ENCODE measurements around the gene KAZN.

DNA sequence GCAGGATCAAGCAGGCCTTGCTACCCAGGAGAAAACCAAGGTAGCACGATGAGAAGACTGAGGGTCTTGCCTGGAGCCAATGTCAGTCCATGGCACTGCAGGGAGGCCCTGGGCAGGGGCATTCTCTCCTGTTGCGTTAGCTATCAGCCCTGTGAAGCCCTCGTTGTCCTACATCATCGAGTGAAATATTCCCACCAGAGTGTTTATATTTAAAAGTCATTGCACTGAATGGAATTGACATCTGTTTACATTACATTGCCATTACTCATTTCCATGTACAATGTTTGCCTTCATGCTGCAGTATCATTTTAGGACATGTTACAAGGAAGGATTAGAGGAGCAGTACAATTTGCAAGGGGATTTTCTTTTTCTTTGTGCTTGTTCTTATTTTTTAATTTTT is 243.9 kb downstream of the KAZN start:
- TF ChIP-seq, protein P1, sequence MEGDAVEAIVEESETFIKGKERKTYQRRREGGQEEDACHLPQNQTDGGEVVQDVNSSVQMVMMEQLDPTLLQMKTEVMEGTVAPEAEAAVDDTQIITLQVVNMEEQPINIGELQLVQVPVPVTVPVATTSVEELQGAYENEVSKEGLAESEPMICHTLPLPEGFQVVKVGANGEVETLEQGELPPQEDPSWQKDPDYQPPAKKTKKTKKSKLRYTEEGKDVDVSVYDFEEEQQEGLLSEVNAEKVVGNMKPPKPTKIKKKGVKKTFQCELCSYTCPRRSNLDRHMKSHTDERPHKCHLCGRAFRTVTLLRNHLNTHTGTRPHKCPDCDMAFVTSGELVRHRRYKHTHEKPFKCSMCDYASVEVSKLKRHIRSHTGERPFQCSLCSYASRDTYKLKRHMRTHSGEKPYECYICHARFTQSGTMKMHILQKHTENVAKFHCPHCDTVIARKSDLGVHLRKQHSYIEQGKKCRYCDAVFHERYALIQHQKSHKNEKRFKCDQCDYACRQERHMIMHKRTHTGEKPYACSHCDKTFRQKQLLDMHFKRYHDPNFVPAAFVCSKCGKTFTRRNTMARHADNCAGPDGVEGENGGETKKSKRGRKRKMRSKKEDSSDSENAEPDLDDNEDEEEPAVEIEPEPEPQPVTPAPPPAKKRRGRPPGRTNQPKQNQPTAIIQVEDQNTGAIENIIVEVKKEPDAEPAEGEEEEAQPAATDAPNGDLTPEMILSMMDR (IDR thresholded peaks at IDR 0.05 in 8 of 11, conservative IDR thresholded peaks at IDR 0.05 in 3 of 11) = no peak
- TF ChIP-seq POLR2AphosphoS5 (IDR thresholded peaks at IDR 0.05) (no peak), POLR2A (IDR thresholded peaks at IDR 0.05) (no peak)
